Mesothelial cell of epicardium (in vitro differentiated cells): ENCODE data around the gene KCNMB3. TPM values are rescaled to one million over a fixed set of nuclear protein-coding genes. Genes with fewer than 3 reads are reported as not detected.
A peak's percentile ranks its signal among the peaks of the same experiment; 100 is the strongest.
"Not testable (repeated sequence)": the region's sequence is repeated elsewhere in the genome, so short reads cannot be mapped to it uniquely, and the experiment has no call there.

Experiments
- DNase-seq, 2 experiments: peaks; one replicate each; pipeline ENCODE4 v3.0.0; 2021; ENCODE audit warnings: low spot score in 2 of 2; ENCODE audit not compliant: unreplicated experiment in 2 of 2
- H3K27ac Mint-ChIP-seq: 2 replicates; pipeline ENCODE4 v1.8.0; 2021; ENCODE audit warnings: mixed read lengths
- H3K27me3 Mint-ChIP-seq: 2 replicates; pipeline ENCODE4 v1.8.0; 2021; ENCODE audit warnings: low read depth, mixed read lengths
- H3K36me3 Mint-ChIP-seq: 2 replicates; pipeline ENCODE4 v1.8.0; 2021; ENCODE audit warnings: mixed read lengths
- H3K4me1 Mint-ChIP-seq: 2 replicates; pipeline ENCODE4 v1.8.0; 2021; ENCODE audit warnings: mixed read lengths
- H3K4me3 Mint-ChIP-seq: 2 replicates; pipeline ENCODE4 v1.8.0; 2021; ENCODE audit warnings: mild to moderate bottlenecking, moderate library complexity, mixed read lengths
- H3K9me3 Mint-ChIP-seq: 2 replicates; pipeline ENCODE4 v1.8.0; 2021; ENCODE audit warnings: mixed read lengths
- CTCF ChIP-seq: fragments of 200-600 bp; sonication (generic); IDR thresholded peaks from one replicate; pipeline ENCODE4 v1.5.0; 2021; ENCODE audit warnings: antibody characterized with exemption; ENCODE audit not compliant: unreplicated experiment
- total RNA-seq: library from RNA; stranded (reverse); gene quantifications from 3 replicates; pipeline ENCODE4 v1.2.1, GENCODE V29; 2021

Gene KCNMB3
- total RNA-seq, 1 donor from 2014 or later, result 4.9 TPM

DNA sequence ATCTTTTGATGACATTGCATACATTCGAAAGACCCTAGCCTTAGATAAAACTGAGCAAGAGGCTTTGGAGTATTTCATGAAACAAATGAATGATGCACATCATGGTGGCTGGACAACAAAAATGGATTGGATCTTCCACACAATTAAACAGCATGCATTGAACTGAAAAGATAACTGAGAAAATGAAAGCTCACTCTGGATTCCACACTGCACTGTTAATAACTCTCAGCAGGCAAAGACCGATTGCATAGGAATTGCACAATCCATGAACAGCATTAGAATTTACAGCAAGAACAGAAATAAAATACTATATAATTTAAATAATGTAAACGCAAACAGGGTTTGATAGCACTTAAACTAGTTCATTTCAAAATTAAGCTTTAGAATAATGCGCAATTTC is 16.7 kb downstream of the KCNMB3 start:
- H3K4me1 Mint-ChIP-seq, result peaks cover 6% of the 10 kb centered on the region
- no peak for TF ChIP-seq CTCF
- peaks cover 9% of the 10 kb centered on the region for H3K9me3 Mint-ChIP-seq
- DNase-seq, result no peak
- no peak overlapping the region for H3K27ac Mint-ChIP-seq
- no peaks in the 10 kb centered on the region for H3K27me3 Mint-ChIP-seq
- no peak overlapping the region for H3K4me3 Mint-ChIP-seq
- H3K36me3 Mint-ChIP-seq, result peaks cover 30% of the 10 kb centered on the region

- H3K4me1 Mint-ChIP-seq, result peaks cover 6% of the 10 kb centered on the region
- peaks cover 30% of the 10 kb centered on the region for H3K36me3 Mint-ChIP-seq
- no peaks in the 10 kb centered on the region for H3K27me3 Mint-ChIP-seq
- peaks cover 9% of the 10 kb centered on the region for H3K9me3 Mint-ChIP-seq
- DNase-seq, result no peak
- no peak overlapping the region for H3K27ac Mint-ChIP-seq
- TF ChIP-seq CTCF, result no peak
- H3K4me3 Mint-ChIP-seq, result no peak overlapping the region
These were observed 17.9 kb downstream of the KCNMB3 start for GRCh38 chr3:179233043-179233442.

DNA sequence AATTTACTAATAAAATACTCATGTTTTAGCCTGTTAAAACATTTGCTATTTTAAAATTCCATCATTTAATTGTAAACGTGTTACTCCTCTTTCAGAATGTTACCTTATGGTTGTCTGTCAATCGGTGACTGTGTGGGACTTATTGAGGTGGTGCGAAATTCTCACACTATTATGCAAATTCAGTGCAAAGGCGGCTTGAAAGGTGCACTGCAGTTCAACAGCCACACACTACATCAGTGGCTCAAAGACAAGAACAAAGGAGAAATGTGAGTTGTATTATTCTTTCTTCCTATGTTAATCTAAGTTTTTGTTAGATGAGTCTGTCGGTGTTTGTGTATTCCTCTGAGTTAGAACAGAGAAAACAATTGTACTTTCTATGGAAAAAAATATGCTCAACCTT is 21.7 kb downstream of the KCNMB3 start:
- peaks cover 37% of the 10 kb centered on the region for H3K36me3 Mint-ChIP-seq
- no peak overlapping the region for H3K27ac Mint-ChIP-seq
- H3K27me3 Mint-ChIP-seq, result no peaks in the 10 kb centered on the region
- no peaks in the 10 kb centered on the region for H3K4me1 Mint-ChIP-seq
- H3K4me3 Mint-ChIP-seq, result no peak overlapping the region
- no peak for DNase-seq
- no peak for TF ChIP-seq CTCF
- peaks cover 9% of the 10 kb centered on the region for H3K9me3 Mint-ChIP-seq

DNA sequence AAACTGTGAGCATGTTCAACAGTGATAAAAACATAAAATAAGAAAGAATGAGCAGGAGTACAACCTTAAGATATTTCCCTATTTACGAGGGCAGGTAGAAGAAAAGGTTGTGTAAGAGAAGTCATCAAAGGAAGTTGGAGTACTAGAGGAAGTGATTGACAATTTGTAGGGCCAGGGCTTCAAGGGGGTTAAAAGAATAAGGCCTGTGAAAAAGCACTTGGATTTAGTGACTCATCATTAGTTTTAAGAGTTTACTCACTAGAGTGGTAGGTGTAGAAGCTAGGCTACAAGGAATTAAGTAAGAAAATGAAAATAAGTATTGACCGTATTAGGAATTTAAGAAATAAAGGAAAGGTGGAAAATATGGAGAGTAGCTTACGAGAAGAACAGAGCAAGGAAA is 23.6 kb downstream of the KCNMB3 start:
- Mint-ChIP-seq H3K27me3 (no peaks in the 10 kb centered on the region), H3K4me3 (no peak overlapping the region), H3K4me1 (no peaks in the 10 kb centered on the region), H3K27ac (peak overlapping the region; percentile 58), H3K36me3 (peaks cover 34% of the 10 kb centered on the region), H3K9me3 (peaks cover 9% of the 10 kb centered on the region)
- no peak for DNase-seq
- TF ChIP-seq CTCF, result no peak

GRCh38 chr3:179224584-179224983 is 26.3 kb downstream of the KCNMB3 start:
- DNase-seq, result no peak
- no peak overlapping the region for H3K27ac Mint-ChIP-seq
- no peaks in the 10 kb centered on the region for H3K9me3 Mint-ChIP-seq
- H3K36me3 Mint-ChIP-seq, result peaks cover 17% of the 10 kb centered on the region
- TF ChIP-seq CTCF, result no peak
- no peaks in the 10 kb centered on the region for H3K4me1 Mint-ChIP-seq
- no peak overlapping the region for H3K4me3 Mint-ChIP-seq
- H3K27me3 Mint-ChIP-seq, result no peaks in the 10 kb centered on the region

GRCh38 chr3:179223548-179223947 is 27.4 kb downstream of the KCNMB3 start:
- Mint-ChIP-seq H3K27ac (no peak overlapping the region), H3K4me3 (no peak overlapping the region), H3K36me3 (peaks cover 20% of the 10 kb centered on the region), H3K9me3 (no peaks in the 10 kb centered on the region), H3K27me3 (no peaks in the 10 kb centered on the region), H3K4me1 (no peaks in the 10 kb centered on the region)
- DNase-seq, result no peak
- TF ChIP-seq CTCF, result no peak

DNA sequence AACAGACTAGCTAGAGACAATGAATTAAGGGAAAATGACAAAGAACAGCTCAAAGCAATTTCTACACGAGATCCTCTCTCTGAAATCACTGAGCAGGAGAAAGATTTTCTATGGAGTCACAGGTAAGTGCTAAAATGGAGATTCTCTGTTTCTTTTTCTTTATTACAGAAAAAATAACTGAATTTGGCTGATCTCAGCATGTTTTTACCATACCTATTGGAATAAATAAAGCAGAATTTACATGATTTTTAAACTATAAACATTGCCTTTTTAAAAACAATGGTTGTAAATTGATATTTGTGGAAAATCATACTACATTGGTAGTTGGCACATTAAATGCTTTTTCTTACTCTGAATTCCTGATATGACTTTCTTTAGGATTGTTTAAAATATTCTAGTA is 32.7 kb downstream of the KCNMB3 start:
- not testable (repeated sequence) for H3K9me3 Mint-ChIP-seq, H3K4me3 Mint-ChIP-seq, H3K27ac Mint-ChIP-seq, H3K4me1 Mint-ChIP-seq, DNase-seq, H3K27me3 Mint-ChIP-seq
- H3K36me3 Mint-ChIP-seq, result peaks cover 15% of the 10 kb centered on the region

GRCh38 chr3:179215550-179215949 is 35.4 kb downstream of the KCNMB3 start:
- H3K27ac Mint-ChIP-seq, H3K4me1 Mint-ChIP-seq, H3K27me3 Mint-ChIP-seq, DNase-seq, H3K9me3 Mint-ChIP-seq, H3K4me3 Mint-ChIP-seq: not testable (repeated sequence)
- peaks cover 15% of the 10 kb centered on the region for H3K36me3 Mint-ChIP-seq
